Dedifferentiated amniotic fluid mesenchymal stem cell (primary cell): ENCODE measurements around the gene FKBP5.

ENCODE experiments used
- DNase-seq: peaks from one replicate; pipeline ENCODE4 v3.0.0-alpha.2; 2016; ENCODE audit errors: extremely low spot score

The FKBP5 gene

DNA sequence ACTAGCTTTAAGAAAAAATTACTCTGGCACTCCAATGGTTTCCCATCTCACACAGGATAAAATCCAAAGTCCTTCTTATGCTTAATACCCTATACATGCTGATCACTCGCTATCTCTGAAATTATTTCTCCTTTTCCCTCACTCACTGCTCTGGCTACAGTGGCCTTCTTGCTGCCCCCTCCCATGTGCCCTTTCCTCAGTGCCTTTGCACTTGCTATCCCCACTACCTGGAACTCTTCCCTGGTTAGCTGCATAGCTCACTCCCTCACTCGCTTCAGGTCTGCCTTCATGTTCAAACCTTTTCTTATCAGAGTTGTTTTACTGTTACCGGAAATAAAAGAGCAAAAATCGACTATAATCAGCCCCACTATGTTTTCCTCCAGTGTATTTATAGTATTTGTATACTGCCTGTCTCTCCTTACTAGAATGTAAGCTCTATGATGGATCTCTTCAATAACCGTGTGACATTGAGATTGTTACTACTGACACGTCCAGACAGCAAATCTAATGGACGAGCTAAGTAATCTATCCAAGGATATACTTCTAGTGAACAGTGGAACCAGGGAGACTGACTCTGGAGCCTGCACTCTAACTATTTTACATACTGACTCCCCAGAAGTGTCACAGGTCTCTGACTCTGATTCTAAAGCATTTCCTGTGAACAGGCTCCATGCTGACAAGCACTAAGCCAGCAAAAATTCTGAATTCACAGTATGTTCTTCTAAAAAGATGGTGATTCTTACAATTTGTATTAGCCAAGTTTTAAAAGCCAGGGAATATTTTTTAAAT lies 25.1 kb downstream of the FKBP5 start:
- peak; percentile 36 for DNase-seq

DNA sequence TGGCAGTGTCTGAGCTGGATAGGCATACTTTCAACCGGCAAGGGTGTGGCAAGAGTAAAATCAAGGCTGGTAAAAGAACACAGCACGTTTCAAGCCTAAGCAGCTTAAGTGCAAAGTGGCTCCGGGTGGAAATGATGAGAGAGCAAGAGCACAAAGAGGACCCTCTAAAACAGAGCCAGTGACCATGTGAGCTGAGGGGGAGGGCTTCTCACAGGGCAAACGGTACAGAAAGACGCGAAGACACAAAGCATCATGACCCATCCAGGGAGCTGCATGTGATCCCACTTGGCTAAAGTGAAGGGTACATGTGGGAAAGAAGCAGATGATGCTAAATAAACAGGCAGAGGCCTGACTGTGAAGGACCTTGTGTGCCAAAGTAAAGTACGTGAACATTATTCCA lies 25.7 kb downstream of the FKBP5 start:
- DNase-seq = no peak

DNA sequence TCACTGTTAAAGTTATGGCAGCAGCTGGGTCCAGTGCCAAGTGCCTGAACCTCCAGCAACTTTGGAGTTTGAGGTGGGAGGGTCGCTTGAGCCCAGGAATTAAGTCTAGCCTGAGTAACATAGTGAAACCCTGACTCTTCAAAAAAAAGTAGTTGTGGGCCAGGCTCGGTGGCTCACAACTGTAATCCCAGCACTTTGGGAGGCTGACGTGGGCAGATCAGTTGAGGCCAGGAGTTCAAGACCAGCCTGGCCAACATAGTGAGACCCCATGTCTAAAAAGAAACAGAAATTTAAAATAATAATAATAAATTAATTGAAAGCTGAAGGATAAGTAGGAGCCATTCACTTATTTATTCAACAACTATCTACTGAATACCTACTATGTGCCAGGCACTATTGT lies 33.8 kb downstream of the FKBP5 start:
- peak; percentile 4 for DNase-seq

DNA sequence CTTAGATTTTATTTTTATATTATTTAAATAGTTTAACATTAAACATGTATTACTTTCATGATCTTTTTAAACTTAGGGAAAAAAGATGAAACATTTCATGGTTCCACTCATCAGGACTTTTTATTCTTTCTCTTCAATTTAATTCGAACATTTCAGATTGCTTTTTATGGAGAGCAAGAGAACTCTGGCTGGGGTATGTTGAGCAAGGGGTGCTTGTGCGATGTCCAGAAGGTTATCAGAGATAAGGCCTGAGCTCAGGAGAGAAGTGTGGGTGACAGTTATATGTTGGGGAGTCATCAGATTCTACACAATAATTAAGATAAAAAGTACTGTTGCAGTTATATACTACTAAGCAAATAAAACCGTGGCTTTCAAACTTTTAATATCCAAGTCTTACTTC lies 37.5 kb downstream of the FKBP5 start:
- DNase-seq = no peak

DNA sequence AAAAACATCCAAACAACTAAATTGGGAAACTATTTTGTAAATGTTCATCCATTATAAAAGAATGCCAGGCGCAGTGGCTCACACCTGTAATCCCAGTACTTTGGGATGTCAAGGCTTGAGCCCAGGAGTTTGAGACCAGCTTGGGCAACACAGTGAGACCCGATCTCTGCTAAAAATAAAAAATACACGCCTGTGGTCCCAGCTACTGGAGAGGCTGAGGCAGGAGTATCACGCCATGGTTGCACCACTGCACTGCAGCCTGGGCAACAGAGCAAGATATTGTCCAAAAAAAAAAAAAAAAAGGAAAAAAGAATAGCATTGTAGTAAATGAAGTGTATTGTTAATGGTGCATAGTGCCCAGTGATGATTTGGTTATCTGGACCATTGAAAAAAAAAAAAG lies 38.7 kb downstream of the FKBP5 start:
- DNase-seq = no peak

DNA sequence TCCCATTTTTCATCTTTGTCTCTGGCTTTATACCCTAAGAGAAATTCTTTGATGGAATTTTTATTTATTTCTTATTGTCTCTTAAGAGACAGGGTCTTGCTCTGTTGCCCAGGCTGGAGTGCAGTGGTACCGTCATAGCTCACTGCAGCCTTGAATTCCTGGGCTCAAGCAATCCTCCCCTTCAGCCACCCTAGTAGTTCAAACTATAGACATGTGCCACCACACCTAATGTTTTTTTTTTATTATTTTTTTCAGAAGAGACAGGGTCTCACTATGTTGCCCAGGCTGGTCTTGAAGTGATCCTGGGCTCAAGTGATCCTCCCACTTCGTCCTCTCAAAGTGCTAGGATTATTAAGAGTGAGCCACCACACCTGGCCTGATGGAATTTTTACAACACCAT lies 40.5 kb downstream of the FKBP5 start:
- DNase-seq = no peak

DNA sequence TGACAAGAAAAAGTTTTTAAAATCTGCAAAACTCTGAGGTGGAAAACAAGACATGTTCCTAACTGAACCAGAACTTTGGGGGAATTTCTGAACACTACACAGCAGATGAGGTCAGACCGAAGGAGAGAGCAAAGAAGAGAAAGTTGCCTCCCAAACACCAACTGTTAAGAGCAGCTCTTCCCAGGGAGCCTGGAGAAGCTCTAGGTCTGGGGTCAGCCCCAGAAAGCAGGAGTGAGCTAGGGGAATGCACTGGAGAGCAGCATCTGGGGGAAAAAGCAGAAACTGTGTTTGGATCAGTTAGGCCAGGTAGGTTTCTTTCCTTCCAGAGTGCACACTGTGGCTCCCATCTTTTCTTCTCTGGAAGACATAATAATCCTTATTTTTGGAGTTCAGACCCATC lies 41.3 kb downstream of the FKBP5 start:
- DNase-seq = no peak

DNA sequence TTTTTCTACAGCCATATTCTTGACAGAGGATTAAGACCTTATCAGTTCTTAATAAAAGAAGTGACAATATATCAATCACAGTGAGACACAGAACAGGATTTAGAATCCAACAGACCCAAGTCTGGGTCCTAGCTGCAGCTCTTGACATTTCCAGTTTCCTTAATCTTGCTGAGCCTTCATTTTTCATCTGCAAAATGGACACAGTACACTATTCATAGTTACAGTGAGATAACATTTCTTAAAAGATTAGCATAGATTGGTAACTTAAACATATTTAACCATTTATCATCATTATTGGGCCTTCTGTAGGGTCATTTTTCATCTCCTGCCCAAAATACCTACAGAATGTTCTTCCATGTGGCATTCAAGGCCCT lies 45.6 kb downstream of the FKBP5 start:
- DNase-seq = no peak

DNA sequence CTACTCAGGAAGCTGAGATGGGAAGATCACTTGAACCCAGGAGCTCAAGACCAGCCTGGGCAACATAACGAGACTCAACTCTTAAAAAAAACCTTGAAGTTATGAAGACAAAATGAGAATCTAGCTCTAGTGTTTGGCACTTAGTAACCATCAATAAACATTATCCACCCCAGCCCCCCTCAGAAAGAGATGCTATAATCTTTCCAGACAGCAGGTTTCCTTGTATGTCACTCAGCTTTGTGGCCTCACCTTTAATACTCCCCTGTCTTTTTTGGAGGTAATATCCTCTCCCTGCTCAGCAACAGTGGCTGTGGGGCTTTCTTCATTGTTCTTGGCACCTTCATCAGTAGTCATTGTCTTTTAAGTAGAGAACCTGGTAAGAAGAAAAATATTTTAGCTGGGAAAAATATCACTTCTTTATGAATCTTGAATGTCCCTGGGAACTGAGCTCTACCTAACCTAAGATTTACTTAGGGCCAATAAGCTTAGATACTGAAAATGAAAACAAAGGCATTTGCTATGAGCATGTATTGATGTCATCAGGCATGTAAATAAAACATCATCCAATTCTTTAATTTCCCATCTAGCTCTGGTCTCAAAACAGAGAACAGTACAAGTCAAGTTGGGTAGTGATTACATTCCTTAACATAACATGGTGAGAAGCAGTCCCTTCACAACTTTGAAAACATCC lies 46.1 kb downstream of the FKBP5 start:
- no peak for DNase-seq

DNA sequence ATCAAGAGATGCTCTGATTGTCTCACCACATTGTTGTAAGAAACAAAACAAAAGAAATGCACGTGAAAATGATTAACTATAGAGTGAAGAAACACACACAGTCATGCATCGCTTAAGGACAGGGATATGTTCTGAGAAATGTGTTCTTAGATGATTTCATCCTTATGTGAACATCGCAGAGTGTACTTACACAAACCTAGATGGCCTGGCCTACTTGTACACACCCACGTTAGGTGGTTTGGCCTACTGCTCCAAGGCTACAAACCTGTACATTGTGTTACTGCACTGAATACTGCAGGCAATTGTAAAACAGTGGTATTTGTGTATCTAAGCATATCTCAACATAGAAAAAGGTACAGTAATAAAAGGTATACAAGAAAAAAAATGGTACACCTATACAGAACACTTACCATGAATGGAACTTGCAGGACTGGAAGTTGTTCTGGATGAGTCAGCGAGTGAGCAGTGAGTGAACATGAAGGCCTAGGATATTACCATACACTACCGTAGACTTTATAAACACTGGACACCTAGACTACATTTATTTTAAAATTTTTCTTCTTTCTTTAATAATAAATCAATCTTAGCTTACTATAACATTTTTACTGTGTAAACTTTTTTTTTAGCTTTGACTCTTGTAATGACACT lies 48.6 kb downstream of the FKBP5 start:
- no peak for DNase-seq

DNA sequence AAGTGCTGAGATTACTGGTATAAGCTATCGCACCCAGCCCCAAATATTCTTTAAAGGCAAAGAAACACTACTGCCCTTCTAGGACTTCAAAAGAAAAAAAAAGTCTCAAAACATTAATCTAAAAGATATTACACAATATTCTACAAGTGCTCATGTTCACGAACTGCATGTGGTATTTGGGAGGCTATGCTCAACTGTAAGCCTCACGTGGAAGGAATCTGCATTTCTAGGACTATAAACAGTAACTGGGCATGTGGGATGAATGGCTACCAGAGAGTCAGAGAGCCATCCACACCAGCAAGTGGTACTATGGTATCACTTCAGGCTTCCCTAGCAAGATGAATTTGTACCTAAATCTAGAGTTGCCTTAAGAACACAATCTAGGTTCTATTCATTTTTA lies 50.0 kb downstream of the FKBP5 start:
- no peak for DNase-seq

DNA sequence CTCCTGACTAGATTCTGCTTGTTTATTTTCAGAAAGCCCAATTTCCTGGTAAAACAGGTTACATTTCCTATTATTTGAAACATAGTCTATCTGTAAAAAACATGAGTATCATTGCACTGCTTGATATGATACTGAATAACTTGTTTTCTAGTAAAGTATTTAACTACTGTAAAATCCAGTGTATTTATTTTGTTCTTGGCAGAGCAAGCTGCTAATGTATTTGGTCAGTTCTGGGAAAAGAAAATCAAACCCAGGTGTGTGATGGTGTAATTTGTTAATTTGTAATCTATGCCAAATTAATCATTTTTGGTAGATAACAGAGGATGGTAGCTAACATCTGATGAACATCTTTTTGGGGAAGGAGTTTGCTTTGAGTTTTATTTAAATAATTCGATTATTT lies 50.8 kb downstream of the FKBP5 start:
- no peak for DNase-seq

DNA sequence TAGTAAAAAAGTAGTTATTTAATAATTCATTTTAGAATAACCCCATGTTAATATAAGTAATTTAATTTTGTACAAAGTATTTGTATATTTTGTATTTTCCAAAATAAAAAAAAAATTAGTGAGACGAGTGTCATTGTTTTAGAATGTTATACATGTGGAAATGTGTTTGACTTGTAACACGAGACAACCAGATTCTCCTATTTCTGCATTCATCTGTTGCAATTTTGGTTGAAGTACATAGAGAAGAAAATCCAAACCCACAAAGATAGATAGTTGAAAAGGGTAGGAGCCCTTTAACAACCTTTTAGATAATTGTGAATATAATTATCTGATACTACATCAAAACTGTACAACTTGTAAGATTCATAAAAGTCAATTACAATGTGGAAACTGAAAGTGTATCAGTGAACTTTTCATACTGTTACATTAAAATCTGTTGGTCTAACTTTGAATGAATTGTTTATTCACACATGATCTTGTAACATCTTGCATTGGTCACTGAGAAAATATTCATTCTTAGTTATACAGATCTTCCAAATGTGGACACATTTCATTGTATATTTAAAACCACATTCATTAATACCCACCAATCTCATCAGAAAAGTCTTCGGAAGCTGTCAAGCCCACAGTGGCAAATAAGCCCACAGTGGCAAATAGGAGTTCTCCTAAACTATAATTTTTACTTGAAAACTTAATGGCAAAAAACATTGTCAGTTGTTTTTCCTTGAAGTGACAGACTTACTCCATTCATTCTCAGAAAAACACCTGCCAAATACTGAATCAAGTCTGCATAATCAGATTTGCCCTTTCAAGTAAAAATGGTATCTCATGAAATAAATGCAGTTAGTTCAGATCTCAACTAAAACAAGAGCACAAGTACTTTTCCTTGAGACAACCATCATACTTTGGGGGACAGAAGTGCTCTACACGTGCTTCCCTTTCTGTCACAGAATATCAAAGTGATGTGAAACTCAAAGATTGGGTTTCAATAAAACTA lies 52.8 kb downstream of the FKBP5 start:
- peak; percentile 47 for DNase-seq

DNA sequence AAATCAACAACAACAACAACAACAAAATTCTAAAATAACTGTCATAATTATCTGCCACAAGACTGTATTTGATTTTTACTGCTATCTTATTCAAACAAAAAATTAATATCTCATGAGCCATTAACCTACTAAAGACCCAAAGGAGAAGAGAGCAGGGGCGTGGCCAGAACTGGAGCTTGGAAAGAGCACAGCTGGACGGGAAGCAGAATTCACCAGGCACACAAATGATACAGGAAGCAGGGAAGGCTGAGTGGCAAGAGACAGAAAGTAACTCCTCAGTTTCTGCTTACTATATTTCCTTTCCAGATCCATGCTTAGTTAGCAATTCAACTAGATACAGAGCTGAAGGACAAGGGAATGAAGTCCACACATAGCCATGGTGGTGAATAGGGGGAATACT lies 54.4 kb downstream of the FKBP5 start:
- no peak for DNase-seq

DNA sequence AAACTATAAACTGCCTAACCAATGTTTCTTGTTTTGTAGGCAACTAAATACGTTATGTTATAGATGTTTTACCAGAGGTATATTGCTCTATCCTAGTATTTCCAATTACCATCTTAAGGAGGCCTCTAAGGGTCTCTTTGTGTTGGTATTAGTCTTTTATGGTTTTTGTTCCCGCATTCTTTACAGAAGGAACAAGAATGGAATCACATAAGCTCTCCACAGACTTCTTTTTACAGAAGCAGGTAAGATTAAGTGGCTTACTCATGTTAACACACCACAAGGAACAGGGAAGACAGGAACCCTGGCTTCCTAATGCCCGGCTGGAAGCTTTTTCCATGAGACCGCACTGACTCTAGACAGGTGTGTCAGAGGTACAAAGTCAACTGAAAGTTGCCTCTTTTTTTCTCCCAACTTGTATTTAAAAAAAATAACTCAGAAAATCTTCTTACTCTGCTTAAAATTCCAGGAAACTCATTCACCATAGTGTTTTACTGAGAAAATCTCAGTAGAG lies 55.1 kb downstream of the FKBP5 start:
- no peak for DNase-seq

DNA sequence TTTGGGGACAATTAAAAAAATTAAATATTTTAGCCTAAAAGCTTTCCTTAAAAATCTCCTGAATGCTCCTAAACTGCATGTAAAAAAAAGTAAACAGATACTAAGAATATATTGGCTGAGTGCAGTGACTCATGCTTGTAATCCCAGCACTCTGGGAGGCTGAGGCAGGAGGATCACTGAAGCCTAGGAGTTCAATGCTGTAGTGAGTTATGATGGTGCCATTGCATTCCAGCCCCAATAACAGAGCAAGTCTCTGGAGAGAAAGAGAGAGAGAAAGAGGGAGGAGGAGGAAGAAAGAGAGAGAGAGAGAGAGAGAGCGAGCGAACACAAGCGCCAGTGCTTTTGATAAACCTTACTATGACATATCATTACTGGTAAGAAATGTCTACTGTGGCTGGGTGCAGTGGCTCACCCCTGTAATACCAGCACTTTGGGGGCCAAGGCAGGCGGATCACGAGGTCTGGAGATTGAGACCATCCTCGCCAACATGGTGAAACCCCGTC lies 58.8 kb downstream of the FKBP5 start:
- no peak for DNase-seq

DNA sequence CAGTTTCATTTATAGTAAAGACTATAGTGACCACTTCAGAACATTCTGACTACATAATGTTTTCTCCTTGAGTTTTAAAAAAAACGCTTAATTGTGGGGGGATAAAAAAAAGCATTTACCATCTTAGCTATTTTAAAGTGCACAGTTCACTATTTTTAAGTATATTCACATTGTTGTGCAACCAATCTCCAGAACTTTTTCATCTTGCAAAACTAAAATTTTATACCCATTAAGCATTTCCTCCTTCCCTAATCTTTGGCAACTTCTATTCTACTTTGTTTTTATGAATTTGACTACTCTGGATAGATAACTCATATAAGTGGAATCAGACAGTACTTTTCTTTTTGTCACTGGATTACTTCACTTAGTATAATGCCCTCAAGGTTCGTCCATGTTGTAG lies 62.3 kb downstream of the FKBP5 start:
- no peak for DNase-seq

DNA sequence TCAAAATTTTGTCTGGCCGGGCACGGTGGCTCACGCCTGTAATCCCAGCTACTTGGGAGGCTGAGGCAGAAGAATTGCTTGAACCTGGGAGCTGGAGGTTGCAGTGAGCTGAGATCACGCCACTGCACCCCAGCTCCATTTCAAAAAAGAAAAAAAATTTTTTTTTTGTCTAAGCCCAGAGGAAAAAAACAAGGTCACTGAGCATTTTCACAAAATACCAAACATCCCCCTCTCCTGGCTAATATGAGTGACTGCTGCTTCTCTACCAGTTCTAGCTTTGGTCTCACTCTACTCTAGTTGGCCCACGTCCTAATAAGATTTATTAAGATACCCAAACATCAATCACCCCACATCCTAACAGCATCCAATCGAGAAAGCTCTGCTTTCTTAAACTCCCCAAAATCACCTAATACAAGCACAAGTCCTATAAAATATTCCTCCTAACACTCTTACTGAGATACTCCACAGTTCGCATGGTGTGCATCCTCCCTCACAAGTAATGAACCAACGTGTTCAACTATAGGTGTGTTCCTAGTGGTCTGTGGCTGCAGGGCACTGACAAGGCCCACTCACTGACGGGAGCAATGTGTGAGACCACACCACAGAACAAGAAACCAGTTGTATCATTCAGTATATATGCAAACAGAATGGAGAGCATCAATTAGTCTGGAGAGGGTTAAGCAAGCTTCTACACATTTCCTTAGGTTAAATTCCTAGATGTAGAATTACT lies 64.2 kb downstream of the FKBP5 start:
- no peak for DNase-seq

DNA sequence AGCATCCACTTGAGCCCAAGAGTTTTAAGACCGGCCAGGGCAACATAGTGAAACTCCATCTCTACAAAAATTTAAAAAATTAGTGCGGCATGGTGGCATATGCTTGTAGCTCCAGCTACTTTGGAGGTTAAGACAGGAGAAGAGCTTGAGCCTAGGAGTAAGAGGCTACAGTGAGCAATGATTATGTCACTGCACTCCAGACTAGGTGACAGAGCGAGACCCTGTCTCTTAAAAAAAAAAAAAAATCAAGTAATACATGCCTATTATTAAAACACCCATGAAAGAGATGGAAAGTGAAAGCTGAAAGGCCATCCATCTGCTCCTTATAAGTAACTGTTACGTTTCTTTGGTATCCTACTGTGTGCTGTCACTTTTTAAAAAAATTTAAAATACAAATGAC lies 66.4 kb downstream of the FKBP5 start:
- no peak for DNase-seq

DNA sequence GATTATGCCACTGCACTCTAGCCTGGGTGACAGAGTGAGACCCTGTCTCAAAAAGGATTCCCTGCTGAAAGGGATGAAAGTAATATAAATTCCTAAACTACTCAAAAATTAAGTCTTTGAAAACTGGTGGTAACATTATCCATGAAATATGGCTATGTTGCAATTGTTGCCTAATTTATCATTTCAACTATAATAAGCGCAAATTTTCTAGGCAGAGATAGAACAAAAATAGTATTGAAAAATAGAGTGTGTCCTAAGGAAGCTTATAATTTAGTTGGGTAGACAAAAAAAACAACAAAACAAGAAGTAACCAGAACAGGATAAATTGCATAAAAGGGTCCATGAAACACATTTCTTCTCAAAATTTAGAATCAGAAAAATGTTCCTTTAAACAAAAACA lies 68.0 kb downstream of the FKBP5 start:
- no peak for DNase-seq

DNA sequence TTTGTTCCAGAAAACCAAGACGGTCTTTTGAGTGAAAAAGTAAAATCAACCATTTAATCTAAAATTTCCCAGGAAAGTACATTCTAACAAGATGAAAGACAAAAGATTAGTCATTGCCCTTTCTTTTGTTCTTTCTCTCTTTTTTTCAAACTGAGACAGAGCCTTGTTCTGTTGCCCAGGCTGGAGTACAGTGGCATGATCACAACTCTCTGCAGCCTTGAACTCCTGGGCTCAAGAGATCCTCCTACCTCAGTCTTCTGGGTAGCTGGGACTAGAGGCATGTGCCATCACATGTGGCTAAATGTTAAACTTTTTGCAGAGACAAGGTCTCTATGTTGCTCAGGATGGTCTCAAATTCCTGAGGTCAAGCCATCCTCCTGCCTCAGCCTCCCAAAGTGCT lies 75.0 kb downstream of the FKBP5 start:
- no peak for DNase-seq
